GM18505 (cell line): Measurements from ENCODE around the gene PLAAT2.

Experiments used
- ATAC-seq: cut with Tn5 transposase; IDR thresholded peaks from one replicate; pipeline ENCODE4 v1.9.1; 2021; ENCODE audit not compliant: unreplicated experiment
- POLR2A ChIP-seq: IDR thresholded peaks from 4 replicates; pipeline ENCODE4 v1.6.1; 2011; ENCODE audit warnings: borderline replicate concordance; ENCODE audit not compliant: insufficient read depth, insufficient read length; ENCODE audit errors: extremely low read depth

PLAAT2 gene

DNA sequence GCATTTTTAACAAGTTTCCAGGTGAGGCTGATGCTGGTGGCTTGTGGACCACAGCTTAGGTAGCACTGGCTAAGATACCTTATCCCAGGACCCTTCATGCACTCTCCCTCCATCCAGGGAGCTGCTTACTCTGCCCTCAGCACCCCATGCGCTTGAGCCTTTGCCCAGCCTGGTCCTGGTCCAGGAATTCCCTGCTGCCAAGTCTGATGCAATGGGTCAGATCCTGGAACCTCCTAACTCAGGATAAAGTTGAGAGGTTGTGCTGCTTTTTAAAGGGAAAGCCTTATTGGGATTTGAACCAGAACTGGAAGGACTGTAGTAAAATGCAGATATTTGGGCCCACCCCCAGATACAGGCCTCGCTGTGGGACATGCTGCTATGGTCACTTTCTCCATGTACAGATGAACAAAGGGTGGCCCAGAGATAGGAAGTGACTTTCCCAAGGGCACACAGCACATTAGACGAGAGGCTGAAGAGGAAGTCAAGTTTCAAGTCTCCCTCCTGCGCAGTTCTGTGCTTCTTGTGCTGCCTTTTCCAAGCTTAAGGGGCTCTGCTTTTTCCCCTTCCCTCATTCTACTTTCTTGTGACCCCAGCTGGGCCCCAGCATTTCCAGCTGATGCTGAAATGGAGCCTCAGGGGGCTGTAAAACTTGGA lies 58.1 kb downstream of the PLAAT2 start:
- no peak for ATAC-seq
- TF ChIP-seq POLR2A: no peak

DNA sequence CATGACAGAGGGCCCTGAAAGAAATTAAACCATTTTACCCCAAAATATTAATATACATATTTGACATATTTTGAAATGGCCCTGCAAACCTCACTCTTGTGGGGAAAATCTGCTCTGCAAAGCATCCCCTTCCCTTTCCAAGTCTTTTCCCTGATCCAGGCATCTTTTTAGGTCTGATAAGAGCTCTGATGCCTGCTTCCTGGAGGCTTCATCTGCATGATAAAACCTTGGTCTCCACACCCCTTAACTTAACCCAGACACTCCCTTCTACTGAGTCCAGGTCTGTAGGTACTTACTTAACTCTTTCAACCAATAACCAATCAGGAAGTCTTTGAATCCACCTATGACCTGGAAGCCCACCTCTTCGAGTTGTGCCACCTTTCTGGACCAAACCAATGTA lies 59.1 kb downstream of the PLAAT2 start:
- no peak for TF ChIP-seq POLR2A
- ATAC-seq: no peak

DNA sequence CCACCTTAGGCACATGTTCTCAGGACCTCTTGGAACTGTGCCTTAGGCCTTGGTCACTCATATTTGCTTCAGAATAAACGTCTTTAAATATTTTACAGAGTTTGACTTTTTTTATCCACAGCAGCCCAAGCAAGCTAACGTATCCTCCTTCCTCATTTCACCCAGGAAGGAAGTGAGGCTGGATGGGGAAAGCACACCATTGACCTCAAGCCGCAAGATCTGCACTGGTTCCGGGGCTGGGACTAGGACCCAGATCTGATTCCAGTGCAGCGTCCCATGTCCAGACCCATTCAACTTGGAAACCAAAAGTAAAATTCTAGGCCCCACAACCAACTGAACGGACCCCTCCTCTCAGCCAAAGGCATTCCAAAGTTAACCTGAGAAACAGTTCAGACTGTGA lies 59.7 kb downstream of the PLAAT2 start:
- no peak for ATAC-seq
- no peak for TF ChIP-seq POLR2A
